Endothelial cell of umbilical vein (primary cell): ENCODE measurements around the gene NDUFA13. TPM values are rescaled to one million over a fixed set of nuclear protein-coding genes. Genes with fewer than 3 reads are reported as not detected.

Experiments
- BruUV-seq: library from RNA; stranded (reverse); fragments of 400-500 nt; replicated peaks from 2 replicates; lab custom pipeline; 2021; lab: Mats Ljungman, UMichigan
- CTCF ChIA-PET: fragments of 300-600, 350-600 bp; sonication (Branson Sonifier 250); formaldehyde crosslinking; loops from one replicate; lab custom pipeline; 2021; ENCODE audit warnings: antibody characterized with exemption, inconsistent platforms; lab: Charles Lee
- POLR2A ChIA-PET: fragments of 300-600, 350-600 bp; sonication (Branson Sonifier 250); formaldehyde crosslinking; loops from one replicate; lab custom pipeline; 2021; ENCODE audit warnings: antibody characterized with exemption, inconsistent platforms; lab: Charles Lee
- DNase-seq: peaks from one replicate; pipeline ENCODE4 v3.0.0-alpha.2; 2011; ENCODE audit warnings: low read depth, low spot score
- FAIRE-seq: peaks from 2 replicates; lab custom pipeline; 2011; peaks lifted over from hg19 to GRCh38; lab: Jason Lieb, UNC
- H2AFZ ChIP-seq: 2 replicates; pipeline ENCODE4 v1.6.0; 2012; ENCODE audit warnings: low read depth, low read length, control low read depth, inconsistent platforms
- H3K27ac ChIP-seq: 2 replicates; pipeline ENCODE4 v1.5.1; 2011; ENCODE audit warnings: low read depth, mild to moderate bottlenecking, control low read depth, low read length, moderate library complexity; ENCODE audit not compliant: insufficient read depth
- H3K27me3 ChIP-seq, 2 experiments: 2 replicates each; pipeline versions ENCODE4 v1.6.0 to v1.6.1; 2011; ENCODE audit warnings: low read length in 2 of 2, mixed read lengths in 1 of 2; ENCODE audit not compliant: control insufficient read depth in 2 of 2, insufficient read depth in 2 of 2
- H3K36me3 ChIP-seq, 2 experiments: 2 replicates in 1 of 2; 3 replicates in 1 of 2; pipeline ENCODE4 v1.5.1; 2011; ENCODE audit warnings: low read length in 2 of 2, mild to moderate bottlenecking in 1 of 2, moderate library complexity in 1 of 2; ENCODE audit not compliant: control insufficient read depth in 2 of 2, insufficient read depth in 2 of 2; ENCODE audit errors: extremely low read depth in 1 of 2
- H3K4me1 ChIP-seq: 3 replicates; pipeline ENCODE4 v1.5.1; 2011; ENCODE audit warnings: mild to moderate bottlenecking, low read length; ENCODE audit not compliant: control insufficient read depth, insufficient read depth; ENCODE audit errors: extremely low read depth
- H3K4me2 ChIP-seq: 2 replicates; pipeline ENCODE4 v1.6.1; 2011; ENCODE audit warnings: low read length, control low read depth, mixed read lengths; ENCODE audit not compliant: insufficient read depth
- H3K4me3 ChIP-seq, 3 experiments: fragments of 200-600 bp in 1 of 3; sonication (generic), shearing (Covaris generic) in 1 of 3; replicated peaks in 1 of 3; 2 replicates each; pipeline ENCODE4 v1.5.1; 2011 to 2016; ENCODE audit warnings: control low read depth in 3 of 3, low read length in 3 of 3, mild to moderate bottlenecking in 2 of 3, inconsistent platforms in 1 of 3, low read depth in 1 of 3, moderate library complexity in 1 of 3; ENCODE audit not compliant: insufficient read depth in 1 of 3
- H3K79me2 ChIP-seq: 2 replicates; pipeline ENCODE4 v1.6.0; 2012; ENCODE audit warnings: low read length, inconsistent platforms; ENCODE audit not compliant: control insufficient read depth, insufficient read depth
- H3K9ac ChIP-seq: replicated peaks from 2 replicates; pipeline ENCODE3; 2011; ENCODE audit warnings: low read length, control low read depth; ENCODE audit not compliant: insufficient read depth; ENCODE audit errors: extremely low read depth
- H3K9me1 ChIP-seq: replicated peaks from 3 replicates; pipeline ENCODE4 v1.6.0; 2011; ENCODE audit warnings: mild to moderate bottlenecking, low read length; ENCODE audit not compliant: control insufficient read depth, insufficient read depth; ENCODE audit errors: extremely low read depth
- H3K9me3 ChIP-seq: replicated peaks from 2 replicates; pipeline ENCODE4 v1.5.1; 2012; ENCODE audit warnings: low read length, inconsistent platforms; ENCODE audit not compliant: control insufficient read depth, insufficient read depth
- H4K20me1 ChIP-seq: replicated peaks from 2 replicates; pipeline ENCODE3; 2011; ENCODE audit warnings: mild to moderate bottlenecking, low read length; ENCODE audit not compliant: control insufficient read depth, insufficient read depth; ENCODE audit errors: extremely low read depth
- EZH2 ChIP-seq: IDR thresholded peaks from 2 replicates; pipeline ENCODE4 v1.6.1; 2012; ENCODE audit warnings: borderline replicate concordance, low read depth, mild to moderate bottlenecking, moderate library complexity, low read length, inconsistent platforms; ENCODE audit not compliant: severe bottlenecking
- MYC ChIP-seq: IDR thresholded peaks from one replicate; pipeline ENCODE4 v1.6.1; 2011; ENCODE audit warnings: mild to moderate bottlenecking, low read depth, low read length
- POLR2AphosphoS5 ChIP-seq: IDR thresholded peaks from 2 replicates; pipeline ENCODE4 v1.6.1; 2012; ENCODE audit warnings: low read depth, mild to moderate bottlenecking, control low read depth, low read length, moderate library complexity; ENCODE audit not compliant: insufficient read depth
- dilution Hi-C: fragments of 300-500 bp; cut with MboI; formaldehyde crosslinking; loops from one replicate; pipeline ENCODE4 v1.15.0; 2019; ENCODE audit warnings: low sequenced_read_pairs; ENCODE audit not compliant: extremely low pct_ligation_motif_present
- intact Hi-C: fragments of 100-400 bp; cut with micrococcal nuclease; formaldehyde crosslinking; loops from one replicate; pipeline ENCODE4 v1.10.0; 2022
- polyA plus RNA-seq, 4 experiments: library from polyadenylated mRNA; depleted of rRNA in 3 of 4; stranded (reverse) in 3 of 4; unstranded in 1 of 4; fragments of >200 nt; gene quantifications; 2 replicates each; pipeline versions ENCODE4 v1.2.1 to v1.2.3, GENCODE V29; 2011 to 2012; ENCODE audit warnings: missing spikeins in 1 of 4
- total RNA-seq: library from RNA; stranded (reverse); gene quantifications from 2 replicates; pipeline ENCODE4 v1.2.3, GENCODE V29; 2021
- TF ChIP-seq, protein P1 (sequence below), 2 donors: IDR thresholded peaks; 1 replicate in 1 of 2; 2 replicates in 1 of 2; pipeline ENCODE4 v1.5.1; 2011; ENCODE audit warnings: low read length in 2 of 2, mild to moderate bottlenecking in 2 of 2, moderate library complexity in 2 of 2, control low read depth in 1 of 2, inconsistent platforms in 1 of 2, low read depth in 1 of 2; ENCODE audit not compliant: insufficient read depth in 1 of 2; ENCODE audit errors: extremely low read depth in 1 of 2

NDUFA13 gene
- total and polyA plus RNA-seq, 2 donors (not counting 3 experiments of a cell fraction or from before 2014, with no cell fraction given) = 246 to 799 TPM

DNA sequence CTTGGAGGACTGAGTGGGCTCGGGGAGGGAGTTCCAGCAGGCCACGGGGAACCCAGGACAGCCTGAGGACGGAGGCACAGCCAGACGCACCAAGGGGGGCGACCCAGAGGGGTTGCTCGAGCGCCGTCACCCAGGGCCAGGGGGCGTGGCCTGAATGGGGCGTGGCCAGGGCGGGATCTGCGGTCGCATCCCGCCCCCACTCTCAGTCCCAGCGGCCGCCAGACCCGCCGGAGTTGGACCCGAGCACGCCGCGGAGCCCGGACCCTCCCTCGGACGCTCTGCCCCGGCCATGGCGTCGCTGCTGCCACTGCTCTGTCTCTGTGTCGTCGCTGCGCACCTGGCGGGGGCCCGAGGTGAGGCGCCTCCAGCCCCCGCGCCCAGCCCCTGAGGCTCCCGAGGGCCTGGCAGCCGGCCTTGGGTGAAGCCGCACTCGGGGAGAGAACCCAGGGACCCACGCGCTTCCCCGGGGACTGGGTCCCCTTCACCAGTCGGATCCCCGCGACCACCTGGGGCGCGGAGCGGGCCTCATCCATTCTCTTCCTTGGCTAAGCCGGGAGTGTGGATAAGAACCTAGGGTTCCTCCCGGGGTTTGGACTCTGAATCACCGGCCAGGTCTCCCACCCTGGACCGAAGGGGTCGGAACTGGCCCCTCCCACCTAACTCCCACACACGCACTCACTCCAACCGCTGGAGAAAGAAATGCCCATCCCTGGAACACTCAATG lies 22.2 kb downstream of the NDUFA13 start, which contains the start of gene CILP2:
Gene CILP2, plus strand, starts transcription at position 205 of the 724 bp plus-strand sequence. Its CDS starts 85 bp downstream, at position 290.
- FAIRE-seq = no peak
- intact Hi-C loops (no loop called here), dilution Hi-C loops (no loop called here)
- Histone ChIP-seq H3K9ac (no peak within 1 kb of the TSS), H3K36me3 (no peaks in the 10 kb centered on the region), H3K27ac (no peak within 1 kb of the TSS), H2AFZ (no peak within 1 kb of the TSS), H3K4me2 (no peak within 1 kb of the TSS), H3K79me2 (no peaks in the 10 kb centered on the region), H3K9me1 (no peaks in the 10 kb centered on the region), H3K4me1 (no peaks in the 10 kb centered on the region), H4K20me1 (no peaks in the 10 kb centered on the region), H3K27me3 (peaks cover 25 to 29% of the 10 kb centered on the region in 2 experiments), H3K9me3 (no peaks in the 10 kb centered on the region), H3K4me3 (no peak within 1 kb of the TSS)
- CTCF ChIA-PET = interaction anchor here (1.1 to 1.7 kb wide), 2 partner anchors 15 to 103 kb away, joined by 3 to 4 read pairs; no protein-coding TSS in a partner anchor
- no peak for TF ChIP-seq MYC
- TF ChIP-seq POLR2AphosphoS5 = no peak
- peak; percentile 81 for TF ChIP-seq EZH2
- TF ChIP-seq, protein P1, sequence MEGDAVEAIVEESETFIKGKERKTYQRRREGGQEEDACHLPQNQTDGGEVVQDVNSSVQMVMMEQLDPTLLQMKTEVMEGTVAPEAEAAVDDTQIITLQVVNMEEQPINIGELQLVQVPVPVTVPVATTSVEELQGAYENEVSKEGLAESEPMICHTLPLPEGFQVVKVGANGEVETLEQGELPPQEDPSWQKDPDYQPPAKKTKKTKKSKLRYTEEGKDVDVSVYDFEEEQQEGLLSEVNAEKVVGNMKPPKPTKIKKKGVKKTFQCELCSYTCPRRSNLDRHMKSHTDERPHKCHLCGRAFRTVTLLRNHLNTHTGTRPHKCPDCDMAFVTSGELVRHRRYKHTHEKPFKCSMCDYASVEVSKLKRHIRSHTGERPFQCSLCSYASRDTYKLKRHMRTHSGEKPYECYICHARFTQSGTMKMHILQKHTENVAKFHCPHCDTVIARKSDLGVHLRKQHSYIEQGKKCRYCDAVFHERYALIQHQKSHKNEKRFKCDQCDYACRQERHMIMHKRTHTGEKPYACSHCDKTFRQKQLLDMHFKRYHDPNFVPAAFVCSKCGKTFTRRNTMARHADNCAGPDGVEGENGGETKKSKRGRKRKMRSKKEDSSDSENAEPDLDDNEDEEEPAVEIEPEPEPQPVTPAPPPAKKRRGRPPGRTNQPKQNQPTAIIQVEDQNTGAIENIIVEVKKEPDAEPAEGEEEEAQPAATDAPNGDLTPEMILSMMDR (IDR thresholded peaks at IDR 0.05; ENCODE audit: extremely low read depth in 1 of 2, insufficient read depth in 1 of 2, low read depth in 1 of 2, low read length in 2 of 2) = no peak
- POLR2A ChIA-PET = no interaction called here
- no TSS peak for BruUV-seq
- DNase-seq = no peak
